IPS-18c (cell line): ENCODE data around the gene MLLT3.
"Not testable (repeated sequence)": the region's sequence is repeated elsewhere in the genome, so short reads cannot be mapped to it uniquely, and the experiment has no call there.

Experiments used
- H3K4me3 ChIP-seq: 2 replicates; pipeline ENCODE4 v1.7.0; 2013; ENCODE audit warnings: low read depth, mild to moderate bottlenecking, low read length, moderate library complexity; ENCODE audit not compliant: insufficient read depth
- H3K9me3 ChIP-seq: one replicate; pipeline ENCODE4 v1.6.1; 2013; ENCODE audit warnings: mild to moderate bottlenecking, low read length, moderate library complexity; ENCODE audit not compliant: control insufficient read depth, insufficient read depth

The MLLT3 gene

GRCh38 chr9:20610591-20610990 lies 11.7 kb downstream of the MLLT3 start:
- Histone ChIP-seq H3K4me3 (no peak overlapping the region), H3K9me3 (no peaks in the 10 kb centered on the region)

DNA sequence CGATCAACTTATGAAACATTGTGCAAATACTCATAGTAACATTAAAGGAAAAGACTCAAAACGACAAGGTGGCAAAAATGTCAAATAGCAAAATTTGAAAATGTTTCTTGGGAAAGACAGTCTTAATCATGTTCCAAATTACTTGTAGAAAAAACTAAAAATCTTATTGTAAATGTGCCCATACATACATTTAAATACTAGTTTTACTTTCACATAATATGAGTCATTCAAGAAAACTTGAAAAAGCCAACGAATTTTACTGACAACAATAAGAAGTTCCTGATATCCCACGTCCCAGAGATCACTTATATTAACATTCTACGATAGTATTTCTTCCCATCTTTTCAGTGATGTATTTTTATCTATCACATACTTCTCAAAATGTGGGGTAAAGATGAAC lies 13.7 kb downstream of the MLLT3 start:
- no peaks in the 10 kb centered on the region for H3K9me3 ChIP-seq
- no peak overlapping the region for H3K4me3 ChIP-seq

- Histone ChIP-seq H3K4me3 (no peak overlapping the region), H3K9me3 (no peaks in the 10 kb centered on the region)
Measured at GRCh38 chr9:20606652-20607051, 15.6 kb downstream of the MLLT3 start.

- no peaks in the 10 kb centered on the region for H3K9me3 ChIP-seq
- no peak overlapping the region for H3K4me3 ChIP-seq
Measured at GRCh38 chr9:20604562-20604961, 17.7 kb downstream of the MLLT3 start.

- H3K4me3 ChIP-seq = no peak overlapping the region
- H3K9me3 ChIP-seq = no peaks in the 10 kb centered on the region
Measured at GRCh38 chr9:20603524-20604268, 18.6 kb downstream of the MLLT3 start.

DNA sequence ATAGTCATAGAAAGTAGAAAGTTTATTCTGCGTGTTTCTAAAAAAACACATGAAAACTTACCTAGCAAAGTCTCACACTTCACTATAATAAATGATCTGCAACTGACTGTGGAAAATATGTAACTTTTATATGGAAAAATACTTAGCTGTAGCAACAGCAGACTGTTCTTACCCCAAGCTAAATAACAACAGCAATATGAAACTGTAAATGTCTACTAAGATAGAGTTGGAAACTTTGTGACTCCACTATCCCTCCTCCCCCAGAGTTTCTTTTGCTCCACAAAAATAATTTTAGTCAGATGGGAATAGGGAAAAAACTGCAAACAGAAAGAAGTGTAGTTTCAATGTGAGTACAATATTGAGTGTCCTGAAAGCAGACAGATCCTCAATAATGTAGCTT lies 21.0 kb downstream of the MLLT3 start:
- no peaks in the 10 kb centered on the region for H3K9me3 ChIP-seq
- H3K4me3 ChIP-seq = no peak overlapping the region

DNA sequence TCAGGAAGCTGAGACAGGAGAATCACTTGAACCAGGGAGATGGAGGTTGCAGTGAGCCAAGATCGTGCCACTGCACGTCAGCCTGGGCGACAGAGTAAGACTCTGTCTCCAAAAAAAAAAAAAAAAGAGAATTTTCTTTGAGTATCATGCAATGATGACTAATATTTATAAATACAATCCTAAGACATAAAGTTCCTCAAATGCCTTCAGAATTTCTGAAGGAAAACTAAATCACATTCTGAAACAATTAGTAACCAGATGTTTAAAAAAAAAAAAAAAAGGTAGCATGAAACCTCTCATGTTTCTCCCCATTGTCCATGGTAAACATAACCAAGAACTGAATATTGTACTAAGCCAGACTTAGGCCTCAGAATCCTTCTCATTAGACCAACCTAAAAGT lies 23.1 kb downstream of the MLLT3 start:
- no peak overlapping the region for H3K4me3 ChIP-seq
- no peaks in the 10 kb centered on the region for H3K9me3 ChIP-seq

- Histone ChIP-seq H3K4me3 (no peak overlapping the region), H3K9me3 (no peaks in the 10 kb centered on the region)
Measured at GRCh38 chr9:20598367-20598766, 23.9 kb downstream of the MLLT3 start.

DNA sequence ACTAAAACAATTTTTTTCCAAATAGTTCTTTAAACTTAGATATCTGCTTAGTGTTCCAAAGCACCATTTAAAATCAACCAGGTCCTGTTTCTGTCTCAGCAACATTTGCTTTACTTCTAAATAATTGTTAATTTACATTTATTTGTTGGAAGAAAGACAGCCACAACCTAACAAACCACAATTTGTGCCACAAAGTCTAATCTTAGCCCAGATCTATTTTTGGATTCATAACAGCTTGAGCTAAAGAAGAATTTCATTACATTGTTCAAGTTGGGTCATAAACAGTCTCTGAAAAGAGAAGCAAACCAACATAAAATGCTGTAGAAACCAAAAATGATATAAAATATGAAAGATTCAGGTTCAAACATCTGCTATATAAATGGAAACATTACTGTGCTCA lies 24.4 kb downstream of the MLLT3 start:
- Histone ChIP-seq H3K9me3 (no peaks in the 10 kb centered on the region), H3K4me3 (no peak overlapping the region)

GRCh38 chr9:20594608-20595007 lies 27.7 kb downstream of the MLLT3 start:
- no peak overlapping the region for H3K4me3 ChIP-seq
- no peaks in the 10 kb centered on the region for H3K9me3 ChIP-seq

- H3K4me3 ChIP-seq = no peak overlapping the region
- H3K9me3 ChIP-seq = no peaks in the 10 kb centered on the region
Measured at GRCh38 chr9:20593537-20593936, 28.8 kb downstream of the MLLT3 start.

DNA sequence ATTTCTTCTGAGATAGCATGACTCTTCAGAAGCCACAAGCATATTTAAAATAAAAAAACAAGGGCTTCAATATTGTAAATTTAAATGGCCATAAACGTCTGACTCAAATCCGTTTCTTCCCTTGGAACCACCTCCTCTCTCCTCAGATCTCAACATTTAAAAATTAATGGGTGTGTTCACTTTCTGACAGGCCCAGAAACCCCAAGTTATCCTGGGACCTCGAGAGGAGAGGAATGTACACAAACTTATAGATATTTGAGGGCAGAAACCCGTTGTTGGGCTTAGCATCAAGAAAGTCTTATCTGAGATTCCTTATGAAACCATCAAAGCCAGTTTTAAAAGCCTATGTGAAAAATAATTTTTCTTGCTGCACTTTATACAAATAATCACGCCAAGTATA lies 29.2 kb downstream of the MLLT3 start:
- no peak overlapping the region for H3K4me3 ChIP-seq

GRCh38 chr9:20592673-20593072 lies 29.6 kb downstream of the MLLT3 start:
- H3K4me3 ChIP-seq = no peak overlapping the region

More for the DNA sequence above, 29.2 kb downstream of the MLLT3 start:
- H3K9me3 ChIP-seq = no peaks in the 10 kb centered on the region

GRCh38 chr9:20591223-20591622 lies 31.1 kb downstream of the MLLT3 start:
- H3K9me3 ChIP-seq = no peaks in the 10 kb centered on the region
- H3K4me3 ChIP-seq = no peak overlapping the region

More at GRCh38 chr9:20592673-20593072, 29.6 kb downstream of the MLLT3 start:
- no peaks in the 10 kb centered on the region for H3K9me3 ChIP-seq

GRCh38 chr9:20584968-20585643 lies 37.2 kb downstream of the MLLT3 start:
- Histone ChIP-seq H3K9me3 (peaks cover 2% of the 10 kb centered on the region), H3K4me3 (no peak overlapping the region)

GRCh38 chr9:20583088-20583487 lies 39.2 kb downstream of the MLLT3 start:
- H3K9me3 ChIP-seq, H3K4me3 ChIP-seq: not testable (repeated sequence)

DNA sequence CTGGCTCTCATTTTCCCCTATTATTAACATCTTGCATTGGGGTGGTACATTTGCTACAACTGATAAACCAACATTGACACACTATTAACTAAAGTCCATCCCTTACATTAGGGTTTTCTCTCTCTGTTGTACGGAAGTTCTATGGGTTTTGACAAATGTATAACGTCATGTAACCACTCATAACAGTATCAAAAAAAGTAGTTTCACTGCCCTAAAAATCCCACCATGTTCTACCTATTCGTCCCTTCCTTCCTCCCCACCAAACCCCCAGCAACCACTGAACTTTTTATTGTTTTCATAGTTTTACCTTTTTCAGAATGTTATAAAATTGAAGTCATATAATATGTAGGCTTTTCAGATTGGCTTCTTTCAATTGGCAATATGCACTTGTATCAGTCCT lies 40.1 kb downstream of the MLLT3 start:
- Histone ChIP-seq H3K4me3 (no peak overlapping the region), H3K9me3 (peaks cover 2% of the 10 kb centered on the region)

DNA sequence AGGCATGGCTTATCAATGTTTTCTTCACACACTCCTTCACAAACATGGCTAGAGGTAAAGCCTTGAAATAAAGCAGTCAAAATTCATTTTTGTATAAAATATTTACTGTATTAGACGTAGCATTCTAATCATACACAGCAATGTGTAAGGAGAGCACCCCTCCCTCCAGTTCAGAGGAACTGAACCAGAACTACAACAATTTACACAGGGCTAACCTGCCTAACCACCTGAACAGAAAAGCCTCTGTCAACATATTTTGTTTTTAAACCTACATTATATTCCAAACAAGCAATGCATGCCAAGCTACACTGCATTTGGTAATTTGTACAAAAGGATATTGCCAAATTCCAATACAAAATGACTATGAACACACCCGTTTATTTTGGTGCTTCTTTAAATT lies 41.6 kb downstream of the MLLT3 start:
- peaks cover 2% of the 10 kb centered on the region for H3K9me3 ChIP-seq
- H3K4me3 ChIP-seq = no peak overlapping the region
